A549 (cell line): ENCODE measurements around the gene PTGFR. TPM values are rescaled to one million over a fixed set of nuclear protein-coding genes. Genes with fewer than 3 reads are reported as not detected.

ENCODE experiments used
- ATAC-seq, 2 experiments: fragments of 200-7000 bp in 1 of 2; fragments of >200 bp in 1 of 2; cut with Nextera tagmentation in 1 of 2; cut with Tn5 transposase in 1 of 2; 3 replicates each; pipeline versions ENCODE4 v1.8.0 to v1.9.1; 2018 to 2020; ENCODE audit warnings: mild to moderate bottlenecking in 1 of 2, moderate library complexity in 1 of 2
- CTCF ChIA-PET: fragments of 300-600 bp; sonication (Branson Sonifier 250); formaldehyde crosslinking; extraction: SDS; loops from one replicate; lab custom pipeline; 2021; ENCODE audit warnings: antibody characterized with exemption, inconsistent platforms; lab: Yijun Ruan, JAX
- POLR2A ChIA-PET: fragments of 350-600 bp; formaldehyde crosslinking; extraction: SDS; loops from one replicate; lab custom pipeline; 2021; ENCODE audit warnings: antibody characterized with exemption, inconsistent platforms; lab: Yijun Ruan, JAX
- DNase-seq, 2 experiments: peaks; one replicate each; pipeline versions ENCODE4 v3.0.0 to v3.0.0-alpha.2; 2011 to 2016; ENCODE audit warnings: low read depth in 1 of 2, low spot score in 1 of 2
- FAIRE-seq: peaks from 2 replicates; lab custom pipeline; 2011; peaks lifted over from hg19 to GRCh38; lab: Jason Lieb, UNC
- H3K27ac ChIP-seq, 2 experiments: fragments of >200 bp; sonication (Bioruptor Twin); formaldehyde crosslinking; 3 replicates each; pipeline ENCODE4 v1.5.1; 2016 to 2017
- H3K4me1 ChIP-seq: fragments of >200 bp; sonication (Bioruptor Twin); formaldehyde crosslinking; 3 replicates; pipeline ENCODE4 v1.6.1; 2016
- H3K4me2 ChIP-seq: fragments of >200 bp; sonication (Bioruptor Twin); formaldehyde crosslinking; 3 replicates; pipeline ENCODE4 v1.6.1; 2016
- H3K4me3 ChIP-seq: fragments of >200 bp; sonication (Bioruptor Twin); formaldehyde crosslinking; 3 replicates; pipeline ENCODE4 v1.5.1; 2016
- H3K9me3 ChIP-seq: fragments of >200 bp; sonication (Bioruptor Twin); formaldehyde crosslinking; 3 replicates; pipeline ENCODE4 v1.6.1; 2016
- E2F6 ChIP-seq: IDR thresholded peaks from 2 replicates; pipeline ENCODE4 v1.6.1; 2012; ENCODE audit warnings: low read depth, borderline replicate concordance
- EHMT2 ChIP-seq: fragments of 200-600 bp; sonication (generic); IDR thresholded peaks from 2 replicates; pipeline ENCODE4 v1.6.1; 2016; ENCODE audit warnings: antibody characterized with exemption, low read depth, mild to moderate bottlenecking, moderate library complexity
- ELK1 ChIP-seq: fragments of 150-350 bp; IDR thresholded peaks from 2 replicates; pipeline ENCODE4 v1.6.1; 2014; ENCODE audit warnings: low read depth, mild to moderate bottlenecking, low read length
- FOXS1 ChIP-seq: fragments of 250-450 bp; sonication (Bioruptor Pico); IDR thresholded peaks from 2 replicates; pipeline ENCODE4 v1.5.0; 2020; ENCODE audit warnings: mild to moderate bottlenecking, moderate library complexity
- HEYL ChIP-seq: fragments of 250-450 bp; sonication (Bioruptor Pico); IDR thresholded peaks from 2 replicates; pipeline ENCODE4 v1.8.0; 2021; ENCODE audit warnings: mild to moderate bottlenecking, moderate library complexity
- HOXA7 ChIP-seq: fragments of 250-450 bp; sonication (Bioruptor Pico); IDR thresholded peaks from 2 replicates; pipeline ENCODE4 v1.5.0; 2020; ENCODE audit warnings: mild to moderate bottlenecking, moderate library complexity
- JUN ChIP-seq, 2 experiments: fragments of >200 bp; sonication (Bioruptor Twin); formaldehyde crosslinking; IDR thresholded peaks; 2 replicates in 1 of 2; 3 replicates in 1 of 2; pipeline ENCODE4 v1.6.1; 2016 to 2017
- MAZ ChIP-seq: fragments of 150-350 bp; IDR thresholded peaks from 2 replicates; pipeline ENCODE4 v1.6.1; 2014; ENCODE audit warnings: antibody characterized with exemption, low read depth, low read length, borderline replicate concordance
- MYC ChIP-seq: IDR thresholded peaks from 2 replicates; pipeline ENCODE4 v1.6.1; 2012; ENCODE audit warnings: mild to moderate bottlenecking, inconsistent platforms, low read length, improper control_type of control experiment, borderline replicate concordance
- PHF8 ChIP-seq: fragments of 200-600 bp; sonication (generic); IDR thresholded peaks from 2 replicates; pipeline ENCODE4 v1.6.1; 2016; ENCODE audit warnings: low read depth, mild to moderate bottlenecking, antibody characterized with exemption, moderate library complexity, borderline replicate concordance
- POLR2AphosphoS2 ChIP-seq: conservative IDR thresholded peaks from 2 replicates; pipeline ENCODE4 v1.6.1; 2012; ENCODE audit warnings: low read length, improper control_type of control experiment, inconsistent platforms
- RAD21 ChIP-seq, 2 experiments: fragments of >200 bp in 1 of 2; sonication (Bioruptor Twin) in 1 of 2; formaldehyde crosslinking in 1 of 2; IDR thresholded peaks in 1 of 2; conservative IDR thresholded peaks in 1 of 2; 2 replicates in 1 of 2; 3 replicates in 1 of 2; pipeline ENCODE4 v1.6.1; 2012 to 2018; ENCODE audit warnings: inconsistent platforms in 1 of 2
- RARB ChIP-seq: fragments of 250-450 bp; sonication (Bioruptor Pico); IDR thresholded peaks from 2 replicates; pipeline ENCODE4 v1.8.0; 2021; ENCODE audit warnings: mild to moderate bottlenecking, moderate library complexity
- RCOR1 ChIP-seq: fragments of 150-350 bp; IDR thresholded peaks from 2 replicates; pipeline ENCODE4 v1.6.1; 2014; ENCODE audit warnings: antibody characterized with exemption, low read length, low read depth
- TP53 ChIP-seq: fragments of 250-450 bp; sonication (Bioruptor Pico); IDR thresholded peaks from 2 replicates; pipeline ENCODE4 v1.5.0; 2021; ENCODE audit warnings: mild to moderate bottlenecking, moderate library complexity
- ZC3H11A ChIP-seq: fragments of 450-650 bp; IDR thresholded peaks from 2 replicates; pipeline ENCODE4 v1.6.1; 2014; ENCODE audit warnings: antibody characterized with exemption, mild to moderate bottlenecking
- ZFP36 ChIP-seq: fragments of 450-650 bp; IDR thresholded peaks from 2 replicates; pipeline ENCODE4 v1.6.1; 2014; ENCODE audit warnings: borderline replicate concordance; ENCODE audit not compliant: partially characterized antibody
- WGBS: methylation state at CpG from one replicate; pipeline ENCODE4 v1.1.6; 2017; ENCODE audit errors: missing lambda C conversion rate; 5-methylcytosine and 5-hydroxymethylcytosine counted together
- polyA plus RNA-seq, 4 experiments: library from polyadenylated mRNA; depleted of rRNA in 3 of 4; stranded (reverse); fragments of >200 nt; fragmentation: RNase III in 1 of 4; extraction: RNeasy Plus Mini Kit Qiagen cat#74134 plus additional on column Dnase treatment in 1 of 4; gene quantifications; 2 replicates in 3 of 4; 3 replicates in 1 of 4; pipeline ENCODE4 v1.2.3, GENCODE V29; 2011 to 2017

PTGFR gene
- polyA plus RNA-seq, 2 of the 4 experiments (the other 2 are of a cell fraction): not detected

- no peak for TF ChIP-seq ELK1
Measured at GRCh38 chr1:78447086-78447485, 43.7 kb upstream of the PTGFR start (continued).

- H3K27ac ChIP-seq: no peak overlapping the region
- no peak for ATAC-seq
- no peak overlapping the region for H3K4me2 ChIP-seq
- no peaks in the 10 kb centered on the region for H3K4me1 ChIP-seq
- DNase-seq: no peak
- ChIA-PET POLR2A (no interaction called here), CTCF (interaction anchor here (1.5 kb wide), 1 partner anchor 12 kb away, joined by 5 read pairs; no protein-coding TSS in a partner anchor)
- 0% methylated on average over 1 of the region's 1 CpG for WGBS
- FAIRE-seq: no peak
- no peak overlapping the region for H3K4me3 ChIP-seq
- TF ChIP-seq FOXS1 (CRISPR knock-in tag): no peak
- TF ChIP-seq E2F6: no peak
- TF ChIP-seq ELK1: no peak
- no peak for TF ChIP-seq HOXA7 (CRISPR knock-in tag)
- TF ChIP-seq PHF8: no peak
- no peak for TF ChIP-seq MYC
- TF ChIP-seq HEYL (CRISPR knock-in tag): no peak
- TF ChIP-seq ZFP36: no peak
- TF ChIP-seq RARB (CRISPR knock-in tag): no peak
- no peak for TF ChIP-seq RAD21 (conservative IDR thresholded peaks at IDR 0.05 in 1 of 2, IDR thresholded peaks at IDR 0.05 in 1 of 2)
- no peak for TF ChIP-seq ZC3H11A
- no peak for TF ChIP-seq RCOR1
- no peak for TF ChIP-seq TP53 (CRISPR knock-in tag)
- H3K9me3 ChIP-seq: no peaks in the 10 kb centered on the region
Measured at GRCh38 chr1:78464449-78464891, 26.3 kb upstream of the PTGFR start.

GRCh38 chr1:78465143-78465542, 25.6 kb upstream of the PTGFR start:
- FAIRE-seq (no peak), ATAC-seq (no peak), DNase-seq (no peak)
- Histone ChIP-seq H3K4me3 (no peak overlapping the region), H3K4me1 (no peaks in the 10 kb centered on the region), H3K9me3 (no peaks in the 10 kb centered on the region), H3K27ac (no peak overlapping the region), H3K4me2 (no peak overlapping the region)
- ChIA-PET POLR2A (no interaction called here), CTCF (interaction anchor here (1.5 kb wide), 1 partner anchor 12 kb away, joined by 5 read pairs; no protein-coding TSS in a partner anchor)
- WGBS: no CpG with 5 or more reads among the region's 1 CpG
- TF ChIP-seq JUN (IDR thresholded peaks at IDR 0.05) (no peak), MAZ (no peak), EHMT2 (no peak)

- CTCF ChIA-PET: interaction anchor here (1.7 kb wide), 1 partner anchor 25 kb away, joined by 3 read pairs; no protein-coding TSS in a partner anchor
- no peak for FAIRE-seq
Measured at GRCh38 chr1:78468521-78468920, 22.3 kb upstream of the PTGFR start.

More at GRCh38 chr1:78468521-78468920, 22.3 kb upstream of the PTGFR start:
- WGBS: 0% methylated on average over 1 of the region's 1 CpG
- Histone ChIP-seq H3K9me3 (no peaks in the 10 kb centered on the region), H3K4me2 (no peak overlapping the region), H3K27ac (no peak overlapping the region), H3K4me1 (no peaks in the 10 kb centered on the region), H3K4me3 (no peak overlapping the region)
- POLR2A ChIA-PET: no interaction called here
- no peak for TF ChIP-seq POLR2AphosphoS2
- TF ChIP-seq RAD21 (conservative IDR thresholded peaks at IDR 0.05 in 1 of 2, IDR thresholded peaks at IDR 0.05 in 1 of 2): no peak
- DNase-seq (no peak), ATAC-seq (no peak)
